KMS-11 (cell line): ENCODE measurements around the gene LTB.

Experiments used
- H2AFZ ChIP-seq: fragments of 200-600 bp; sonication (generic); 2 replicates; pipeline ENCODE4 v1.6.1; 2016; ENCODE audit warnings: antibody characterized with exemption, mixed run types, low read depth
- H3K27ac ChIP-seq: fragments of 200-600 bp; sonication (generic); 2 replicates; pipeline ENCODE4 v1.6.1; 2016; ENCODE audit warnings: mild to moderate bottlenecking, mixed run types
- H3K27me3 ChIP-seq: fragments of 200-600 bp; sonication (generic); 2 replicates; pipeline ENCODE4 v1.6.1; 2017; ENCODE audit warnings: mild to moderate bottlenecking, low read depth, mixed run types, moderate library complexity; ENCODE audit not compliant: insufficient read depth
- H3K36me3 ChIP-seq: fragments of 200-600 bp; sonication (generic); 2 replicates; pipeline ENCODE4 v1.6.1; 2017; ENCODE audit warnings: mild to moderate bottlenecking, mixed run types; ENCODE audit not compliant: insufficient read depth
- H3K4me1 ChIP-seq: fragments of 200-600 bp; sonication (generic); 2 replicates; pipeline ENCODE4 v1.6.1; 2016; ENCODE audit warnings: mild to moderate bottlenecking, low read depth, mixed run types; ENCODE audit not compliant: poor library complexity, severe bottlenecking
- H3K4me2 ChIP-seq: fragments of 200-600 bp; sonication (generic); 2 replicates; pipeline ENCODE4 v1.7.0; 2016; ENCODE audit warnings: mild to moderate bottlenecking, mixed run types
- H3K4me3 ChIP-seq: fragments of 200-600 bp; sonication (generic); IDR thresholded peaks from 2 replicates; pipeline ENCODE4 v1.6.1; 2017; ENCODE audit warnings: low read depth, low read length, mixed read lengths; ENCODE audit not compliant: insufficient read depth
- H3K79me2 ChIP-seq: fragments of 200-600 bp; sonication (generic); 2 replicates; pipeline ENCODE4 v1.6.1; 2016; ENCODE audit warnings: low read depth, mixed run types; ENCODE audit not compliant: insufficient read depth
- H3K9ac ChIP-seq: fragments of 200-600 bp; sonication (generic); 2 replicates; pipeline ENCODE4 v1.6.1; 2016; ENCODE audit warnings: mild to moderate bottlenecking, mixed run types
- H4K20me1 ChIP-seq: fragments of 200-600 bp; sonication (generic); 2 replicates; pipeline ENCODE4 v1.6.1; 2016; ENCODE audit warnings: mild to moderate bottlenecking, mixed run types; ENCODE audit not compliant: insufficient read depth
- TF ChIP-seq, protein P1 (sequence below): fragments of 200-600 bp; sonication (generic); conservative IDR thresholded peaks from 2 replicates; pipeline ENCODE4 v1.6.1; 2017; ENCODE audit warnings: low read depth, mild to moderate bottlenecking, antibody characterized with exemption, low read length, moderate library complexity, mixed read lengths

Gene LTB, protein sequence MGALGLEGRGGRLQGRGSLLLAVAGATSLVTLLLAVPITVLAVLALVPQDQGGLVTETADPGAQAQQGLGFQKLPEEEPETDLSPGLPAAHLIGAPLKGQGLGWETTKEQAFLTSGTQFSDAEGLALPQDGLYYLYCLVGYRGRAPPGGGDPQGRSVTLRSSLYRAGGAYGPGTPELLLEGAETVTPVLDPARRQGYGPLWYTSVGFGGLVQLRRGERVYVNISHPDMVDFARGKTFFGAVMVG

DNA sequence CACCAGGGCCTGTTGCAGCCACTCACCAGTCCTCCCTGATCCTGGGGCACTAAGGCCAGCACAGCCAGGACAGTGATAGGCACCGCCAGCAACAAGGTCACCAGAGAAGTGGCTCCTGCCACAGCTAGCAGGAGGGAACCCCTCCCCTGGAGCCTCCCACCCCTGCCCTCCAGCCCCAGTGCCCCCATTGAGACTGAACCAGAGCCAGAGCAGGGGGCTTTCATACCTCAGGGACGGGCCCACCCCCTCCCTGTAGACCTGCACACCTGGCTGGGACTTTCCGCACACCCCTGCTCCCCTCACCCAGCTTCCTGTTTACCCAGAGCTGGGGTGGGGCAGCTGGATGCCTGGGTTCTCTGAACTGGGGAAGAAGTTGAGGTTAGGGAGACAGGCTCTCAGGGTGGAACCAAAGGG is at the start of gene LTB:
Gene LTB (minus strand): TSS at position 195 of the 414 bp plus-strand sequence. CDS start 7 bp downstream, at position 188.
- no peak within 1 kb of the TSS for H3K4me3 ChIP-seq
- H2AFZ ChIP-seq: peak within 1 kb of the TSS; percentile 96
- H3K9ac ChIP-seq: no peak within 1 kb of the TSS
- H3K4me2 ChIP-seq: peak within 1 kb of the TSS; percentile 84; the same call in 1 of the 2 replicates
- peaks cover 33% of the 10 kb centered on the region for H3K27me3 ChIP-seq
- H3K79me2 ChIP-seq: no peaks in the 10 kb centered on the region
- H4K20me1 ChIP-seq: no peaks in the 10 kb centered on the region
- H3K27ac ChIP-seq: no peak within 1 kb of the TSS
- peaks cover 25% of the 10 kb centered on the region for H3K4me1 ChIP-seq
- no peaks in the 10 kb centered on the region for H3K36me3 ChIP-seq
- TF ChIP-seq, protein P1, sequence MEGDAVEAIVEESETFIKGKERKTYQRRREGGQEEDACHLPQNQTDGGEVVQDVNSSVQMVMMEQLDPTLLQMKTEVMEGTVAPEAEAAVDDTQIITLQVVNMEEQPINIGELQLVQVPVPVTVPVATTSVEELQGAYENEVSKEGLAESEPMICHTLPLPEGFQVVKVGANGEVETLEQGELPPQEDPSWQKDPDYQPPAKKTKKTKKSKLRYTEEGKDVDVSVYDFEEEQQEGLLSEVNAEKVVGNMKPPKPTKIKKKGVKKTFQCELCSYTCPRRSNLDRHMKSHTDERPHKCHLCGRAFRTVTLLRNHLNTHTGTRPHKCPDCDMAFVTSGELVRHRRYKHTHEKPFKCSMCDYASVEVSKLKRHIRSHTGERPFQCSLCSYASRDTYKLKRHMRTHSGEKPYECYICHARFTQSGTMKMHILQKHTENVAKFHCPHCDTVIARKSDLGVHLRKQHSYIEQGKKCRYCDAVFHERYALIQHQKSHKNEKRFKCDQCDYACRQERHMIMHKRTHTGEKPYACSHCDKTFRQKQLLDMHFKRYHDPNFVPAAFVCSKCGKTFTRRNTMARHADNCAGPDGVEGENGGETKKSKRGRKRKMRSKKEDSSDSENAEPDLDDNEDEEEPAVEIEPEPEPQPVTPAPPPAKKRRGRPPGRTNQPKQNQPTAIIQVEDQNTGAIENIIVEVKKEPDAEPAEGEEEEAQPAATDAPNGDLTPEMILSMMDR: no peak

DNA sequence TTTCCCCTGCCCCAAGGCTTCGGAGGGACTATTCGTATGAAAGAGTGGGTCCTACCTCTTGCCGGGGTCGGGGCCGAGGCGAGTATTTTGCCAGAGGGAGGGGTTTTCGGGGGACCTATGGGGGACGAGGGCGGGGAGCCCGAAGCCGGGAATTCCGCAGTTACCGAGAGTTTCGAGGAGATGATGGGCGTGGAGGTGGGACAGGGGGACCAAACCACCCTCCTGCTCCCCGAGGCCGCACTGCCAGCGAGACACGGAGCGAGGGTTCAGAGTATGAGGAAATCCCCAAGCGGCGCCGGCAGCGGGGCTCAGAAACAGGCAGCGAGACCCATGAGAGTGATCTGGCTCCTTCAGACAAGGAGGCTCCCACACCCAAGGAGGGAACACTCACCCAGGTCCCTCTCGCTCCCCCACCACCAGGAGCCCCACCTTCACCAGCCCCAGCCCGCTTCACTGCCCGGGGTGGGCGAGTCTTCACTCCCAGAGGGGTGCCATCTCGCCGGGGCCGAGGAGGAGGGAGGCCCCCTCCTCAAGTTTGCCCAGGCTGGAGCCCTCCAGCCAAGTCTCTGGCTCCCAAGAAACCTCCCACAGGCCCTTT is 49.6 kb upstream of the LTB start:
- H3K9ac ChIP-seq: no peak overlapping the region
- H3K4me3 ChIP-seq: no peak overlapping the region
- H3K4me2 ChIP-seq: no peak overlapping the region
- TF ChIP-seq, protein P1: no peak
- H3K36me3 ChIP-seq: peaks cover 11% of the 10 kb centered on the region; the same call in 1 of the 2 replicates
- no peaks in the 10 kb centered on the region for H3K4me1 ChIP-seq
- H4K20me1 ChIP-seq: no peaks in the 10 kb centered on the region
- no peak overlapping the region for H3K27ac ChIP-seq
- no peaks in the 10 kb centered on the region; the same call in 1 of the 2 replicates for H3K79me2 ChIP-seq
- H3K27me3 ChIP-seq: no peaks in the 10 kb centered on the region
- no peak overlapping the region for H2AFZ ChIP-seq

GRCh38 chr6:31631209-31631608 is 49.0 kb upstream of the LTB start:
- H3K79me2 ChIP-seq: no peaks in the 10 kb centered on the region; the same call in 1 of the 2 replicates
- peaks cover 12% of the 10 kb centered on the region; the same call in 1 of the 2 replicates for H3K36me3 ChIP-seq
- H3K9ac ChIP-seq: no peak overlapping the region
- no peaks in the 10 kb centered on the region for H3K27me3 ChIP-seq
- H3K4me1 ChIP-seq: no peaks in the 10 kb centered on the region
- no peak overlapping the region for H2AFZ ChIP-seq
- TF ChIP-seq, protein P1: no peak
- H3K27ac ChIP-seq: no peak overlapping the region
- H3K4me2 ChIP-seq: no peak overlapping the region
- H3K4me3 ChIP-seq: no peak overlapping the region
- no peaks in the 10 kb centered on the region for H4K20me1 ChIP-seq

DNA sequence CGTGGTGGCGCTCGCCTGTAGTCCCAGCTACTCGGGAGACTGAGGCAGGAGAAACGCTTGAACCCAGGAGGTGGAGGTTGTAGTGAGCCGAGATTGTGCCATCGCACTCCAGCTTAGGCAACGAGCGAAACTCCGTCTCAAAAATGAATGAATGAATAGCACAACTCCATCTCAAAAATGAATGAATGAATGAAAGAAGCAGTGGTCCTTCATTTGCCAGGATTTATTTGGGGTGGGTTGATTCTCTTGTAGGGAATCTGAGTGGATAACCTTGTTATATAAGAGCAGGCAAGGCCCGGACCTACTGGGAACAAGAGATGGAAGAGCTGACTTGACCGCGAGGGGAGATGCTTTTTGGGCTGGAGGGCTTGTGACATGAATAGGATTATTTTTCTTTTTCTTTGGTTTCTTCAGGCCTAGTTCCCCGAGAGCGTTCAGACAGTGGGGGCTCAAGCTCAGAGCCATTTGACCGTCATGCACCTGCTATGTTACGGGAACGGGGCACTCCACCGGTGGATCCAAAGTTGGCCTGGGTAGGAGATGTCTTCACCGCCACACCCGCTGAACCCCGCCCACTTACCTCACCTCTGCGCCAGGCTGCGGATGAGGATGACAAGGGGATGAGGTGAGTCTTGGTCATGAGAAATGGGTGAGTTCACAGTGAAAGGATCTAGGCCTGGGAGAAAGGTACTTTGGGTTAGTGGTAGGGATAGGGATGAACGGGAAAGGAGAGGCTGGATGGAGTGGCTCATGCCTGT is 48.1 kb upstream of the LTB start:
- Histone ChIP-seq H3K4me2 (no peak overlapping the region), H3K27me3 (no peaks in the 10 kb centered on the region), H3K4me3 (no peak overlapping the region), H3K9ac (no peak overlapping the region), H3K36me3 (peaks cover 20% of the 10 kb centered on the region; the same call in 1 of the 2 replicates), H3K4me1 (no peaks in the 10 kb centered on the region), H4K20me1 (no peaks in the 10 kb centered on the region), H3K79me2 (no peaks in the 10 kb centered on the region; the same call in 1 of the 2 replicates), H3K27ac (no peak overlapping the region), H2AFZ (no peak overlapping the region)
- TF ChIP-seq, protein P1: no peak
